Measurements from ENCODE around the gene CILP2. TPM values are rescaled to one million over a fixed set of nuclear protein-coding genes. Genes with fewer than 3 reads are reported as not detected.
A peak's percentile ranks its signal among the peaks of the same experiment; 100 is the strongest.

The CILP2 gene
- polyA plus RNA-seq, 1 donor, result 0.09 TPM

DNA sequence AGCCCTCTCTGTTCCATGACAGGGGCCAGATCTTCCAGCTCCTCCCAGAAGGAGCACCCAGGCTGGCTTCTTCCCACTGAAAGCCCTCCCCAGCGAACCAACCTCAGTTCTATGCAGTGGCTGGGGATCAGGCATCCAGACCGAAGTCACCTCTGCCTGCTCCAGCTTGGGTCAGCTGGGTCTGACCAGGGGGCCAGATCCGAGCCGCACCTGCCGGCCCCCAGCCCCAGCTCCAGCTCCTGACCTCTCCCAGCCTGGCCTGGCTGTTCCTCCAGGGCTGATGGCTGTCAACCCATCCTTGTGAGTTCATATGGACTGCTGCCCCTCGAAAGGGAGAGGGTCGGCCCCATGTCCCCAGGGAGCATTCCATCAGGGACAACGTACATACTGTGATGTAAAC lies 30.7 kb upstream of the CILP2 start:
- no CpG with 5 or more reads among the region's 8 CpGs for WGBS (ENCODE audit: insufficient coverage, low lambda C conversion rate)
- H3K36me3 ChIP-seq (ENCODE audit: control insufficient read depth, insufficient read depth, low read length), result peaks cover 50% of the 10 kb centered on the region
- H3K9me3 ChIP-seq (ENCODE audit: control insufficient read depth, low read depth, low read length), result no peaks in the 10 kb centered on the region
- H3K27me3 ChIP-seq (ENCODE audit: control insufficient read depth, insufficient read depth, low read length), result no peaks in the 10 kb centered on the region
- no peaks in the 10 kb centered on the region for H3K4me1 ChIP-seq (ENCODE audit: control insufficient read depth, insufficient read depth, low read length)
- no peak for DNase-seq
- H3K4me3 ChIP-seq (ENCODE audit: low read length), result no peak overlapping the region
- no peak overlapping the region for H3K27ac ChIP-seq (ENCODE audit: low read length)

DNA sequence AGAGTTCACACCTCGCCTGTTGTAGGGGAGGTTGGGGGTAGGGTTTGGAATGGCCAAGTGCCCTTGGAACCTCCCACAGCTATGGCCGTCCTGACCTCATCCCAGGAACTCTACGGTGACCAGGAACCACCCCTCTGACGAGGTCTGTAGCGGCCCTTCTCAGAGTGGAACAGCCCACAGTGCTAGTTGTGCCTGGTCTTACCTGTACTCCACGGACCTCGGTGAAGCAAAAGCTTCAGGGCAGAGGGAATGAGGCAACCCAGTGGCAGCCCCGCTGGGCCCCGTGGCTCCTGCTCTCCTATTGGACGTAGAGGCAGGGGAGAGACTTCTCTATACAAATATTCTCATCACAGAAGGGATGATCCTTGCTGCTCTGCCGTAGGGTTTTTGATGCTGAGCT lies 29.8 kb upstream of the CILP2 start:
- H3K27ac ChIP-seq (ENCODE audit: low read length), result no peak overlapping the region
- no peak overlapping the region for H3K4me3 ChIP-seq (ENCODE audit: low read length)
- WGBS (ENCODE audit: insufficient coverage, low lambda C conversion rate), result no CpG with 5 or more reads among the region's 11 CpGs
- peaks cover 42% of the 10 kb centered on the region for H3K36me3 ChIP-seq (ENCODE audit: control insufficient read depth, insufficient read depth, low read length)
- no peaks in the 10 kb centered on the region for H3K27me3 ChIP-seq (ENCODE audit: control insufficient read depth, insufficient read depth, low read length)
- DNase-seq, result no peak
- no peaks in the 10 kb centered on the region for H3K9me3 ChIP-seq (ENCODE audit: control insufficient read depth, low read depth, low read length)
- H3K4me1 ChIP-seq (ENCODE audit: control insufficient read depth, insufficient read depth, low read length), result no peaks in the 10 kb centered on the region

DNA sequence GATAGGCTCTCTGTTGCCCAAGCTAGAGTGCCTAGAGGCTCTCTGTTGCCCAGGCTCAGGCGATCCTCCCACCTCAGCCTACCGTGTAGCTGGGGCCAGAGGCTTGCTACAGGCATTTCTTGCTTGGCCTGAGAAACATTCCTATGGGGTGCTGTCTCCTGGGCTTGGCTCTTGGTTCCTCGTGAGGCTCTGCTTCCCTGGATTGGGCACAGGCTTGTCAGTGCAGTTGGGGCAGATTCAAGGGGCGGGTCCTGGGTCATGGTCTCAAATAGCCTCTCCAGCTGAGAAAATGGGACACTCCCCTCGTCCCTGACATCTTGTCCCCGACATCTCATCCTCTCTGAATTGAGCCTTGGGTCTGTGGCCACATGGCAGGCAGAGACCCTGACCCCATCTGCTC lies 27.6 kb upstream of the CILP2 start:
- Histone ChIP-seq H3K4me1 (ENCODE audit: control insufficient read depth, insufficient read depth, low read length) (peaks cover 13% of the 10 kb centered on the region), H3K9me3 (ENCODE audit: control insufficient read depth, low read depth, low read length) (peaks cover 16% of the 10 kb centered on the region), H3K27me3 (ENCODE audit: control insufficient read depth, insufficient read depth, low read length) (peaks cover 6% of the 10 kb centered on the region), H3K36me3 (ENCODE audit: control insufficient read depth, insufficient read depth, low read length) (peaks cover 21% of the 10 kb centered on the region), H3K27ac (ENCODE audit: low read length) (no peak overlapping the region), H3K4me3 (ENCODE audit: low read length) (no peak overlapping the region)
- no peak for DNase-seq
- WGBS (ENCODE audit: insufficient coverage, low lambda C conversion rate), result no CpG with 5 or more reads among the region's 6 CpGs

DNA sequence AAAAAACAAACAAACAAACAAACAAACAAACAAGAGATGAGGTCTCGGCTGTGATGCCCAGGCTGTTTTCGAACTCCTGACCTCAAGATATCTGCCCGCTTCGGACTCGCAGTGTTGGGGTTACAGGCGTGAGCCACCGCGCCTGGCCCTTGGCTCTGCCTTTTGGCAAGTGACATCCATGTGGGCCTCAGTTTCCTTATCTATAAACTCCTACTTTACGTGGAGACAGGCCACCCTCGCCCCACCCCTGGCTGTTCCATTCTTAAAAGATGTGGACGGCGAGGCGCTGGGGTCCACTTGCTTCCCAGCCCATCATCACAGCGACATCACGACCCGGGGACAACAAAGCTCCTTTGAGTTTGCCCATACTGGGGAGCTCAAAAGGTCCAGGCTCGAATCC lies 24.4 kb upstream of the CILP2 start:
- H3K4me3 ChIP-seq (ENCODE audit: low read length), result peak overlapping the region; percentile 34
- peaks cover 22% of the 10 kb centered on the region for H3K4me1 ChIP-seq (ENCODE audit: control insufficient read depth, insufficient read depth, low read length)
- no peaks in the 10 kb centered on the region for H3K36me3 ChIP-seq (ENCODE audit: control insufficient read depth, insufficient read depth, low read length)
- no peak overlapping the region for H3K27ac ChIP-seq (ENCODE audit: low read length)
- no peak for DNase-seq
- H3K9me3 ChIP-seq (ENCODE audit: control insufficient read depth, low read depth, low read length), result peaks cover 17% of the 10 kb centered on the region
- WGBS (ENCODE audit: insufficient coverage, low lambda C conversion rate), result no CpG with 5 or more reads among the region's 17 CpGs
- peaks cover 6% of the 10 kb centered on the region for H3K27me3 ChIP-seq (ENCODE audit: control insufficient read depth, insufficient read depth, low read length)

DNA sequence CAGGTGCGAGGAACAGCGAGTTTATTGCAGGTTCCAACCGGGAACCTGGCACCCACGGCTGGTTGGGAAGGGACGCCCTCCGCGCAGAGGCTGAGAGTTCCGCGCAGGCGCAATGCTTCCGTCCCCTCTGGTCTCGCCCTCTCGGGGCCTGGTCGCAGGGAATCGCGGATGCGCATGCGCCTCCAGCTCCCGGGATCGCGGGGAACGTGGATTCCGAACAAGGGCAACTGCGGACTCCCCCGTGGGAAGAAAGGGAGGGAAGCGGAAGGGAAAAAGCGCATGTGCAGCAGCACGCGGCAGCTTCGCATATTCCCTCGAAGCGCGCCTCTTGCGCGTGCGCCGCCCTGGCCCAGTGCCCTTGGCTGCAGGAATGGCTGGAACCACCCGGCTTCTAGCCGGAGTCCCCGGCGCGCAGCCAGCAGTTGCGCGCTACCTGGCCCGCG lies 23.8 kb upstream of the CILP2 start:
- DNase-seq, result peak; percentile 67 to 79
- no CpG with 5 or more reads among the region's 46 CpGs for WGBS (ENCODE audit: insufficient coverage, low lambda C conversion rate)
- Histone ChIP-seq H3K9me3 (ENCODE audit: control insufficient read depth, low read depth, low read length) (peaks cover 17% of the 10 kb centered on the region), H3K4me3 (ENCODE audit: low read length) (peak overlapping the region; percentile 34), H3K27me3 (ENCODE audit: control insufficient read depth, insufficient read depth, low read length) (peaks cover 6% of the 10 kb centered on the region), H3K4me1 (ENCODE audit: control insufficient read depth, insufficient read depth, low read length) (peaks cover 22% of the 10 kb centered on the region), H3K36me3 (ENCODE audit: control insufficient read depth, insufficient read depth, low read length) (peaks cover 3% of the 10 kb centered on the region), H3K27ac (ENCODE audit: low read length) (no peak overlapping the region)

DNA sequence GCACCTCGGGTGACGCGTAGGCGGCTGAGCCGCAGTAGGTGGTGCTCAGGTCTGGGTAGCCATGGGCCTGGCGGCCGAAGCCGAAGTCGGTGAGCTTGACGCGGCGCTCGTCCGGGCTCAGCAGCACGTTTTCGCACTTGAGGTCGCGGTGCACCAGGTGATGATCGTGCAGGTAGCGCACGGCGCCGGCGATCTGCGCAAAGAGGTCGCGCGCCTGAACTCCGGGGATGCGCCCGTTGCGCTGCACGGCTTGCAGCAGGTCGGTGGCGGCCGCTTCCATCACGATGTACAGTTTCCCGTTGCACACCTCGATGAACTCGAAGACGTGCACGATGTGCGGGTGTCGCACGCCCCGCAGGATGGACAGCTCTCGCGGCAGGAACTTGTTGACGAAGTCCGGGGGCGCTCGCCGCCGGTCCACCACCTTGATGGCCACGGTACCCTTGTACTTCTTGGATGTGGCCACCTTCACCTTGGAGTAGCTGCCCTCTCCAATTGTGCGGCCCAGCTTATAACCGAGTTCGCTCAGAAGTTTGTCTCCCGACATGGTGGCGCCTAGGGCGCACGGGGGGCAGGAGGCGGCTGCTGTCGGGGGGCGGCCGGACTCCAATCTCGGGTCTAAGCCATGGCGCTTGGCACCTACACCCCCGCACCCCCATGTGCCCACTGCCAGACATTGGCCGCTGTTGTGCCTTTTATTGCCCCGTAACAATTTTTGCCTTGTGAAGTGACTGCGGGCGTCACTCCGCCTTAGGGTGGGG lies 23.0 kb upstream of the CILP2 start, which contains the start of gene TSSK6:
TSSK6 (minus strand) TSS at position 668 of the 761 bp plus-strand sequence; CDS start at position 547, 121 bp downstream.
- Histone ChIP-seq H3K27me3 (ENCODE audit: control insufficient read depth, insufficient read depth, low read length) (peaks cover 6% of the 10 kb centered on the region), H3K9me3 (ENCODE audit: control insufficient read depth, low read depth, low read length) (peaks cover 17% of the 10 kb centered on the region), H3K27ac (ENCODE audit: low read length) (peak within 1 kb of the TSS; percentile 17), H3K36me3 (ENCODE audit: control insufficient read depth, insufficient read depth, low read length) (peaks cover 10% of the 10 kb centered on the region), H3K4me3 (ENCODE audit: low read length) (peak within 1 kb of the TSS; percentile 87), H3K4me1 (ENCODE audit: control insufficient read depth, insufficient read depth, low read length) (peaks cover 22% of the 10 kb centered on the region)
- WGBS (ENCODE audit: insufficient coverage, low lambda C conversion rate), result no CpG with 5 or more reads among the region's 74 CpGs
- DNase-seq, result peak in 1 of 2 donors; percentile 30

DNA sequence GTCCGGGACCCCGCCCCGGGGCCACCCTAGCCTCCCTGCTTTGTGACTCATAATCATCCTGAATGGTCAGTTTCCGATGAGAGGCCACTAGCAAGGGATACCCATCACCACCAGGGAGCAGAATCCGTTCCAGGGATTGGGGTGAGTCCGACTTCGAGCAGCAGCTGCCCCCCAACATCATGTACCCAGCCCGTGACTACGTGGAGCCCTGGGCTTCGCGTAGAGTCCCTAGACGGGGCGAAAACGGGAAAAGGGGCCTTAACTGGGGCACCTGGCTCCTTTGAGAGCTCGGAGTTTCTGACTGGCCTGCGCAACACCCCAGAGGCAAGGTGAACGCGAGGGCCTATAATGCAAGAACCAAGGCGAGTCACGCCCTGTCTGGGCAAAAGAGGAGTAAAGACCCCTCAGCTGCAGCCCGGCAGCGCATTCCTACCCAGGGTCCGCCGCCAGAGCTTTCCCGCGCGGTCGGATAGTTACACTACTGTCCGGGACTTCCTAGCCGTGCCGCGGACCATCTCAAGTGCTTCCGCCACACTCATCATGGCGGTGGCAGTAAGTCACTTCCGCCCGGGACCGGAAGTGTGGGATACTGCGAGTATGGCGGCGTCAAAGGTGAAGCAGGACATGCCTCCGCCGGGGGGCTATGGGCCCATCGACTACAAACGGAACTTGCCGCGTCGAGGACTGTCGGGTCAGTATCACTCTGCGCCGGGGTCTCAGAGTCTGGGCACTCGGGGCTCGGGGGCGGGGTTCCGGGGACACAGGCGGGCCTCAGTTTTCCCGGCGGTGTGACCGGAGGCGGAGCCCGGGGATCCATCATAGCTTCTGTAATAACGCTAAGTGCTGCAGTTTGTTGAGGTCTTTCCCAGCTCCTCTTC lies 22.2 kb upstream of the CILP2 start, which contains the start of gene NDUFA13:
NDUFA13 (plus strand) TSS at position 584 of the 878 bp plus-strand sequence; CDS start at position 598, 14 bp downstream.
- Histone ChIP-seq H3K27me3 (ENCODE audit: control insufficient read depth, insufficient read depth, low read length) (peaks cover 6% of the 10 kb centered on the region), H3K36me3 (ENCODE audit: control insufficient read depth, insufficient read depth, low read length) (peaks cover 16% of the 10 kb centered on the region), H3K4me1 (ENCODE audit: control insufficient read depth, insufficient read depth, low read length) (peaks cover 22% of the 10 kb centered on the region), H3K9me3 (ENCODE audit: control insufficient read depth, low read depth, low read length) (peaks cover 17% of the 10 kb centered on the region), H3K4me3 (ENCODE audit: low read length) (peak within 1 kb of the TSS; percentile 87), H3K27ac (ENCODE audit: low read length) (peak within 1 kb of the TSS; percentile 17)
- WGBS (ENCODE audit: insufficient coverage, low lambda C conversion rate), result 8% methylated on average over 4 of the region's 61 CpGs
- peak; percentile 91 to 95 for DNase-seq

DNA sequence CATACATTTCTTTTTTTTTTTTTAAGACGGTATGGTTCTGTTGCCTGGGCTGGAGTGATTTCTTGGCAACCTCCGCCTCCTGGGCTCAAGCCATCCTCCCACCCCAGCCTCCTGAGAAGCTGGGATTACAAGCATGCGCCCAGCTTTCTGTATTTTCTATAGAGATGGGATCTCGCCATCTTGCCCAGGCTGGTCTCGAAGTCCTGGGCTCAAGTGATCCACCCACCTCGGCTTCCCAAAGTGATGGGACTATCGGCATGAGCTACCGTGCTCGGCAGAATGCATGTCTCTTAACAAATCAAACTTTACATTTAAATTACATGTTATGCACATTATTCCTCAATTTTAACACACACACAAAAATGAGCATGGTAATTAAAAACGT lies 20.8 kb upstream of the CILP2 start:
- H3K27ac ChIP-seq (ENCODE audit: low read length), result no peak overlapping the region
- H3K4me3 ChIP-seq (ENCODE audit: low read length), result peak overlapping the region; percentile 87
- WGBS (ENCODE audit: insufficient coverage, low lambda C conversion rate), result 89% methylated on average over 3 of the region's 10 CpGs
- DNase-seq, result no peak
- peaks cover 6% of the 10 kb centered on the region for H3K27me3 ChIP-seq (ENCODE audit: control insufficient read depth, insufficient read depth, low read length)
- H3K9me3 ChIP-seq (ENCODE audit: control insufficient read depth, low read depth, low read length), result peaks cover 17% of the 10 kb centered on the region
- H3K36me3 ChIP-seq (ENCODE audit: control insufficient read depth, insufficient read depth, low read length), result peaks cover 16% of the 10 kb centered on the region
- peaks cover 22% of the 10 kb centered on the region for H3K4me1 ChIP-seq (ENCODE audit: control insufficient read depth, insufficient read depth, low read length)

DNA sequence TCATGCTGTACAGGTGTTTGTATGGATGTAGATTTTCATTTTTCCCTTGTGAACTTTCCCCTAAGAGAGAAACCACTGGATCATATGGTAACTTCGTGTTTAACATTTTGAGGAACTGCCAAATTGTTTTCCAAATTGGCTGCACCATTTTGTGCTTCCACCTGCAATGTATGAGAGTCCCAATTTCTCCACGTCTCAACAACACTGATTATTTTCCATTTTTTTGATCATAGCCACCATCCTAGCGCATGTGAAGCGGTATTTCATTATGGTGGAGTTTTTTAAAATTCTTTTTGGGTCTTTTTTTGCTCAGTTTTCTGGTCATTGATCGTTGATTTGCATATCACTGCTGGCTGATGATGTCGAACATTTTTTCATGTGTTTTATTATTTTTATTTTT lies 17.1 kb upstream of the CILP2 start:
- Histone ChIP-seq H3K27ac (ENCODE audit: low read length) (no peak overlapping the region), H3K36me3 (ENCODE audit: control insufficient read depth, insufficient read depth, low read length) (peaks cover 34% of the 10 kb centered on the region), H3K4me3 (ENCODE audit: low read length) (no peak overlapping the region), H3K9me3 (ENCODE audit: control insufficient read depth, low read depth, low read length) (no peaks in the 10 kb centered on the region), H3K27me3 (ENCODE audit: control insufficient read depth, insufficient read depth, low read length) (no peaks in the 10 kb centered on the region), H3K4me1 (ENCODE audit: control insufficient read depth, insufficient read depth, low read length) (peaks cover 7% of the 10 kb centered on the region)
- 100% methylated on average over 5 of the region's 6 CpGs for WGBS (ENCODE audit: insufficient coverage, low lambda C conversion rate)
- DNase-seq, result no peak

DNA sequence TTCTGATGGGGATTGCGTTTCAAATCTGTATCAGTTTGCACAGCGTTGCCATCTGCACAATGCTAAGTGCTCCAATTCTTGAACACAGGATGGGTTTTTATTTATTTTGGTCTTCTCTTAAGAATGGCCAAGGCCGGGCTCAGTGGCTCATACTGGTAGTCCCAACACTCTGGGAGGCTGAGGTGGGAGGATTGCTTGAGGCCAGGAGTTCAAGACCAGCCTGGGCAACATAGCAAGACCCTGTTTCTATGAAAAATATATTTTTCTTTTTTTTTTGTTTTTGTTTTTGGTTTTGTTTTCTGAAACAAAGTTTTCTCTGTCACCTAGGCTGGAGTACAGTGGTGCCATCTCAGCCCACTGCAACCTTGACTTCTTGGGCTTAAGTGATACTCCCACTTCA lies 14.9 kb upstream of the CILP2 start:
- DNase-seq, result no peak
- H3K4me1 ChIP-seq (ENCODE audit: control insufficient read depth, insufficient read depth, low read length), result no peaks in the 10 kb centered on the region
- no peaks in the 10 kb centered on the region for H3K9me3 ChIP-seq (ENCODE audit: control insufficient read depth, low read depth, low read length)
- no peaks in the 10 kb centered on the region for H3K27me3 ChIP-seq (ENCODE audit: control insufficient read depth, insufficient read depth, low read length)
- H3K36me3 ChIP-seq (ENCODE audit: control insufficient read depth, insufficient read depth, low read length), result peaks cover 55% of the 10 kb centered on the region
- no peak overlapping the region for H3K27ac ChIP-seq (ENCODE audit: low read length)
- WGBS (ENCODE audit: insufficient coverage, low lambda C conversion rate), result no CpG with 5 or more reads among the region's 3 CpGs
- no peak overlapping the region for H3K4me3 ChIP-seq (ENCODE audit: low read length)
